Brain microvascular endothelial cell (primary cell): Measurements from ENCODE around the gene CYP2W1.

Experiments used
- DNase-seq: peaks from one replicate; pipeline ENCODE4 v3.0.0-alpha.2; 2020
- H3K27ac ChIP-seq: fragments of 250-450 bp; sonication (Bioruptor Pico); 2 replicates; pipeline ENCODE4 v1.5.1; 2020; ENCODE audit warnings: mild to moderate bottlenecking, moderate library complexity
- H3K27me3 ChIP-seq: fragments of 250-450 bp; sonication (Bioruptor Pico); replicated peaks from 2 replicates; pipeline ENCODE4 v1.5.1; 2020; ENCODE audit warnings: mild to moderate bottlenecking
- H3K36me3 ChIP-seq: fragments of 250-450 bp; sonication (Bioruptor Pico); replicated peaks from 2 replicates; pipeline ENCODE4 v1.5.1; 2020; ENCODE audit warnings: mild to moderate bottlenecking
- H3K4me3 ChIP-seq: 2 replicates; pipeline ENCODE4 v1.5.1; 2011; ENCODE audit warnings: low read depth, mild to moderate bottlenecking, control low read depth, low read length, moderate library complexity
- in situ Hi-C: cut with HindIII; loops from 2 replicates; pipeline ENCODE4 v1.10.0; 2017; ENCODE audit warnings: low sequenced_read_pairs, low pct_ligation_motif_present
- TF ChIP-seq, protein P1 (sequence below): IDR thresholded peaks from 2 replicates; pipeline ENCODE4 v1.5.1; 2011; ENCODE audit warnings: low read depth, mild to moderate bottlenecking, moderate library complexity, low read length, control low read depth, inconsistent platforms; ENCODE audit errors: missing control alignments

Gene CYP2W1

DNA sequence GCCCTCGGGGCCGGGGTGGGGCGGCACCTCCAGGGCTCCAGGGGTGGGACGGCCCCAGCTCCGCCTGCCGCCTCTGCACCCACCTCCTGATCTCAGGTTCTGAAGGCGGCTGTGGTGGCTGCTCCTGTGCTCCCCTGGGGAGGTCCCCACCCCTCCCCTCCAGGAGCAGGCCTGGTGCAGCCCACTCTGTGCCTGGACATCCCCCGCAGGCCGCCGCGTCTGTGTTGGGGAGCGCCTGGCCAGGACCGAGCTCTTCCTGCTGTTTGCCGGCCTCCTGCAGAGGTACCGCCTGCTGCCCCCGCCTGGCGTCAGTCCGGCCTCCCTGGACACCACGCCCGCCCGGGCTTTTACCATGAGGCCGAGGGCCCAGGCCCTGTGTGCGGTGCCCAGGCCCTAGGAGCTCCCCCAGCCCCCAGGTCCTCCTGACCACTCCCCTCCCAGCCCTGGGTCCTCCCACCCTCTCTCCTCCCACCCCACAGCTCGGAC, 5.5 kb downstream of the CYP2W1 start:
- Histone ChIP-seq H3K36me3 (no peaks in the 10 kb centered on the region), H3K27ac (no peak overlapping the region), H3K4me3 (peak overlapping the region; percentile 20), H3K27me3 (no peaks in the 10 kb centered on the region)
- in situ Hi-C loops: no loop called here
- DNase-seq: no peak
- TF ChIP-seq, protein P1, sequence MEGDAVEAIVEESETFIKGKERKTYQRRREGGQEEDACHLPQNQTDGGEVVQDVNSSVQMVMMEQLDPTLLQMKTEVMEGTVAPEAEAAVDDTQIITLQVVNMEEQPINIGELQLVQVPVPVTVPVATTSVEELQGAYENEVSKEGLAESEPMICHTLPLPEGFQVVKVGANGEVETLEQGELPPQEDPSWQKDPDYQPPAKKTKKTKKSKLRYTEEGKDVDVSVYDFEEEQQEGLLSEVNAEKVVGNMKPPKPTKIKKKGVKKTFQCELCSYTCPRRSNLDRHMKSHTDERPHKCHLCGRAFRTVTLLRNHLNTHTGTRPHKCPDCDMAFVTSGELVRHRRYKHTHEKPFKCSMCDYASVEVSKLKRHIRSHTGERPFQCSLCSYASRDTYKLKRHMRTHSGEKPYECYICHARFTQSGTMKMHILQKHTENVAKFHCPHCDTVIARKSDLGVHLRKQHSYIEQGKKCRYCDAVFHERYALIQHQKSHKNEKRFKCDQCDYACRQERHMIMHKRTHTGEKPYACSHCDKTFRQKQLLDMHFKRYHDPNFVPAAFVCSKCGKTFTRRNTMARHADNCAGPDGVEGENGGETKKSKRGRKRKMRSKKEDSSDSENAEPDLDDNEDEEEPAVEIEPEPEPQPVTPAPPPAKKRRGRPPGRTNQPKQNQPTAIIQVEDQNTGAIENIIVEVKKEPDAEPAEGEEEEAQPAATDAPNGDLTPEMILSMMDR: peak; percentile 12

DNA sequence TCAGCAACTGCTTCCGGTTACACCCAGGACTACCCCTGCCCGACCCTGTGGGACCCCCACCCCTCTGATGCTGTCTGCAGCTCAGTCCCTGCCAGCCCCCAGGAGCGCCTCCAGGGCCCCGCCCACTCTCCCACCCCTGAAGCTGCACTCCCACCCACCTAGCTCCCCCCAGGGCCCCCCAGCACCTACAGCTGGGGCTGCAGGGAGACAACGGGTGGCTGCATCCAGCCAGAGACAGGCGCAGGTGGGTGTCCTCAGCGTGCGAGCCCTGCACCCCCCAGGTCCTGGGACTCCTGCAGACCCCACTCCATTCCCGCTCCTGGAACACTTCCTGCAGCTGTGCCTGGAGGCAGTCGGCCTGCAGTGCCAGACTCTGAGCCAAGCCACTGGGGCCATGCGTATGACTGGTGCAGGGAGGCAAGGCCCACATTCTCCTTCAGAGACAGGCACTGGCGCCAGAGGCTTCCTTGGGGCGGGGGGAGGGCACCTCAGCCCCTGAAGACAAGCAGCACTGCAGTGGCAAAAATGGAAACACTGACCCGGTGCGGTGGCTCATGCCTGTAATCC, 6.1 kb downstream of the CYP2W1 start:
- in situ Hi-C loops: no loop called here
- Histone ChIP-seq H3K27me3 (no peaks in the 10 kb centered on the region), H3K36me3 (no peaks in the 10 kb centered on the region), H3K4me3 (no peak overlapping the region), H3K27ac (no peak overlapping the region)
- TF ChIP-seq, protein P1: no peak
- DNase-seq: no peak

DNA sequence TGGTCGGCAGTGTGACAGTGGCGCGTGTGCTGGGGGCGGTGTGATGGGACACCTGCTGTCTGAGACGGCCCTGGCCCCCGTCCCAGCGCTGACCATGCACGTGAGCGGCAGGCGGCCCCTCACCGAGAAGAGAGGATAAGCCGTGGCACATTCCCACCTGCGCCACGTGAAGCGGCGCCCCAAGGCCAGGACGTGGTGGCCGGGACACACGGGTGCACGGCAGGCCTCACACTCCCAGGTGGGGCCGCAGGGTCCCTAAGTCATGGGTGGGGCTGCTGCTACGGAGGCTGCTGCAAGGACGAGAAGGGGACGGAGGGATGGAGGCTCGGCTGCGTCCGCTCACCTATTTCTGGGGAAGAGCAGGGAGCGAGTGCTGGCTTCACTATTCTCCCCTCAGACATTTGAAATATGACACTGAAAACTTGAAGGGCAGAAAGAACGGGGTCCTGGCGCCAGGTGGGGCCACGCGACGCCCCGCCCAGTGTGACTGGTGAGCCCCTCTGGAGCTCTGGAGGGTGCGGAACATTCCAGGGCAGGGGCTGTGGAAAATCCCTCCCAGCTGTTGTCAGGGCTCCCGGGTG, 7.5 kb downstream of the CYP2W1 start:
- no peak for DNase-seq
- Histone ChIP-seq H3K27me3 (no peaks in the 10 kb centered on the region), H3K36me3 (no peaks in the 10 kb centered on the region), H3K27ac (no peak overlapping the region), H3K4me3 (no peak overlapping the region)
- TF ChIP-seq, protein P1: no peak
- in situ Hi-C loops: no loop called here

DNA sequence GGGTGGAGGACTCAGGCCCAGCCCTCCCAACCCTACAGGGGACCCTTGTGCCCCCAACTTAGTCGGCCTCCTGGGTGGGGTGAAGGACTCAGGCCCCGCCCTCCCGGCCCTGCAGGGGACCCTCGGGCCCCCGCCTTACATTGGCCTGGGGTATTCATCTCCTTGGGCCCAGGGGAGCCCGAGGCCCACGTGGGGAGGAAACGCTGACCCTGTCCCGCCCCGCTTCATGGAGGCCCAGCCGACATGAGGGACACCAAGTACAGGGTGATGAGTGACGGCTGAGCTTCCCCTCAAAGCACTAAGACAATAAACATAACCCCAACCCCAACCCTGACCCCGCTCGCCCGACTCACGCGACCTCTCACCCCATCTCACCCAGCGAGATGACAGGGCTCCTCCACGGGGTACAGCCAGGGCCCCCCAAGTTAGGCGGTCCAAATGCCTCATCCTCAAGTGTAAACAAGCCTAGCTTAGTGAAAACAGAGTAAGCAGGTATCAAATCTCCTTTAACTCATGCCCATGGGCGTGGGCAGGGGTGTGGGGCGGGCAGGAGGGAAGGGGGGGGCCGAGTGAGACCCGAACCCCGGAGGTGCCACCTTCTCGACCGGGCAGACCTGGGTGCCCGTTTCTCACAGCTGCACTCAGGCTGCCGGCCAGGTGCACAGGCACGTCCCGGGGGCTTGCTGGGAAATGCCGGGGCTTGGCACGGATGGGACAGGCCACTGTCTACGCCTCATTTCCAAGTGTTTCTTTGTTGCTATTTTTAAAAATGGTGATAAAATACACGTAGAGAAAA, 8.2 kb downstream of the CYP2W1 start:
- TF ChIP-seq, protein P1: no peak
- no peak for DNase-seq
- no peak overlapping the region for H3K27ac ChIP-seq
- in situ Hi-C loops: no loop called here
- H3K36me3 ChIP-seq: no peaks in the 10 kb centered on the region
- H3K4me3 ChIP-seq: no peak overlapping the region
- no peaks in the 10 kb centered on the region for H3K27me3 ChIP-seq

DNA sequence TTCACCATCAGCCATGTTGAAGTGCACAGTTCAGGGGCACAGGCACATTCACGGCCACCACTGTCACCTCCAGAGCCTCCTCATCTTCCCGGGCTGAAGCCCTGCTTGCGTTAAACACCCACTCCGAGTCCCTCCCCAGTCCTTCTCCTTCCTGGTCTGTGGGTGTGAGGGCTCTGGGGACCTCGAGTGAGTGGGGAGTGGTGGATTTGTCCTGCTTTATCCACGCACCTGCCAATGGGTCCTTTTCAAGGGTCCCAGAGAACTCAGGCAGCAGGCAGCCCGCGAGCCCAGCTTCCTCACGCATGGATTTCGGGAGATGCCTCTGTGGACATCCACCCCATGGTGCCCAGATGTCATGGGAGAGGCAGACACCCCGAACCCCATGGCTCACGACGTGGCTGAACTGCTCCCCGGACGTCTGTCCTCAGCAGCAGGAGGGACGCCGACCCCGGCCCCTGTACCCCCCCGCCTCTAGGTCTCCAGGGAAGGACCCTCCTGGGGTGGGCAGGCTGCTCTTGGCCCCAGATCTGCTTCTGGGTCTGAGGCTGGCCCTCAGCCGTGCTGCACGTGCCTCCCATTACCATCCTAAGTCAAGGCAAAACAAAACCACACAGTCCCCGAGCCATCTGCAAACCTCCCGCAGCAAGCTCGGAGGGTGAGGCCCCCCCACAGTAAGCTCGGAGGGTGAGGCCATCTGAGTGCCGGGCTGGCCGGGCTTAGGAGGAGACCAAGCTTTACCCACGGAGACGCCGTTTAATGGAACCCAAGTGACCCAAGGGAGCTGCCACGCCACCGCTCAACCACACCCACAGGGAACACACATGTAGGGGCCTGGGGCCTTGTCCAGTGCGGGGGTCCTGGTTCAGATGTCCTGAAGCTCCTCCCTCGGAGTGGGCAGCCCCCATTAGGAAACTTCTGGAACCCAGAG, 9.0 kb downstream of the CYP2W1 start:
- Histone ChIP-seq H3K27ac (no peak overlapping the region), H3K36me3 (no peaks in the 10 kb centered on the region), H3K4me3 (no peak overlapping the region), H3K27me3 (no peaks in the 10 kb centered on the region)
- in situ Hi-C loops: no loop called here
- no peak for DNase-seq
- TF ChIP-seq, protein P1: no peak
